ENCODE data around the gene SHANK2.

The SHANK2 gene

DNA sequence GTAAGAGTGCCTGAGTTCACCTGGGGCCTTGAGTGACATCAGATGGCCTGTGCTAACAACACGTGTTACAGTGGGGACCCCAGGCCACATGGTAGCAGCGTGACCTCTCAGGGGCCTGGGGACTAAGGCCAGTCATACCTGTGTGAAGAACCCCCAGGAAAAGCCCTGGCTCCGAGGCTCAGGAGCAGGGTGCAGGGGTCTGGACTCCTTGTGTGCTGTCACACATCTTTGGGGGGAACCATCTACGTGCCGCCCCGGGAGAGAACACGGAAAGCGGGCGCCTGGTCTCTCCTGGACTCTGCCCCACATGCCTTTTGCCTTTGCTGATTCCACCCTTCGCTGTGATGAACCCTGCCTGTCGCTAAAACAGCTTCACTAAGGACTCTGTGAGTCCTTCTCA is 48.7 kb downstream of the SHANK2 start:
- no peak for DNase-seq (ENCODE audit: extremely low read depth in 1 of 2, low read depth in 1 of 2)

DNA sequence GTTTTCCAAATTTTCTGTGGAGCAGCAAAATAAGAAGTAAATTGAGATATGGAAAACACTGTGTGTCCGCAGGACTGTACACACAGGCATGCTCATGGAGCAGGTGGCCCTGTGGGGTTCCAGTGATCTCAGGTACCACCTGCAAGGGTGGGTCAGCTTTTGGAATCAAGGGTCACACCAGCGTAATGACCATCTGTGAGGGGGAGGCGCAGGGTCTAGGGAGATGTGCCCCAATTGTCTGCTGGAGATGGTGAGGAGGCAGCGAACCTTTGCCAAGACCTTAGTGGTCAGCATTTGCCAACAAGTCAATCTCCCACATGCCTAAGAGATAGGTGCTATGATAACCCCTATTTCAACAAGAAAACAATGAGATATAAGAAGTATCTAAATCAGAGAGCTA is 49.4 kb downstream of the SHANK2 start:
- DNase-seq (ENCODE audit: extremely low read depth in 1 of 2, low read depth in 1 of 2) = no peak

DNA sequence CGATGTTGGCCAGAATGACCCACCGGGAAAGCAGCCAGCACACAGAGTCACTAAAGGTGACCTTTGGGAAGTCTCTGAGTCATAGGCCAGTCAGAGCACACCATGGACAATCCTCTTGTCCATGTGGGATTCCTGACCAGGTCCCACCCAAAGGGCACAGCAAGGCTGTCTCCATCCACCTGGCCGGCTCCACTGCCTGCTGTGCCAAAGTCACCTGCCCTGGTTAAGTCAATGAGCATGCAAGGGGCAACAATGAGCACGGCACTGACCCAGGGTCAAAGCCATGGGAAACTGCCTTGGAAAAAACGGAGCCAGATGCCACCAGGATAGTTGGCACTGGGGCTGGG is 49.8 kb downstream of the SHANK2 start:
- DNase-seq (ENCODE audit: extremely low read depth in 1 of 2, low read depth in 1 of 2) = no peak
